ENCODE data around the gene PLA2G4A. TPM values are rescaled to one million over a fixed set of nuclear protein-coding genes. Genes with fewer than 3 reads are reported as not detected.

PLA2G4A gene
- total and polyA plus RNA-seq, 7 donors = 0.24 to 0.71 (median 0.44) TPM

DNA sequence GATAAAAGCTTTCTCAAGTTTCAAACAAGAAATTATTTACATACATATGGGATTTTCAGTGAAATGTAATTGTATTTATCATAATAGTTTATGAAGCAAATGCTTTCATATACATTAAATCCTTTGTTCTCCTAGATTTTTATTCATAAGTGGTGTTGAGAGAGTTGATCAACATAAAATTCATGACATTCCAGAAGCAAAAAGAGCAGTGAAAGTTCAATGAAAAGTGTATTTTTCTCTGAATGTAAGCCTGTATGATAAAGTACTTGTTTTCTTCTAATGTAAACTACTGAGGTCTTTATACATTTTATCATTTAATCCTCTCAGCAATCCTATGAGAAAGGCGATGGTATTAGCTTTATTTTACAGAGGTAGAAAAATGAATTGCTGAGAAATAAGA, 146.5 kb downstream of the PLA2G4A start:
- DNase-seq (no peak), ATAC-seq (no peak)
- H3K9me3 ChIP-seq = no peaks in the 10 kb centered on the region
- 78 to 81% (median 80%) methylated on average over 1 of the region's 1 CpG for WGBS, 3 donors
- no peaks in the 10 kb centered on the region for H3K4me1 ChIP-seq
- no peak for TF ChIP-seq CTCF (IDR thresholded peaks at IDR 0.05)
- H3K36me3 ChIP-seq (ENCODE audit: insufficient read depth in 1 of 2, low read depth in 1 of 2) = no peaks in the 10 kb centered on the region
- no peaks in the 10 kb centered on the region for H3K27me3 ChIP-seq (ENCODE audit: insufficient read depth in 3 of 3, low read length in 2 of 3)
- no peak overlapping the region for H3K4me3 ChIP-seq
- no peak overlapping the region for H3K27ac ChIP-seq
- intact Hi-C loops (cut with DNase I) = no loop called here

DNA sequence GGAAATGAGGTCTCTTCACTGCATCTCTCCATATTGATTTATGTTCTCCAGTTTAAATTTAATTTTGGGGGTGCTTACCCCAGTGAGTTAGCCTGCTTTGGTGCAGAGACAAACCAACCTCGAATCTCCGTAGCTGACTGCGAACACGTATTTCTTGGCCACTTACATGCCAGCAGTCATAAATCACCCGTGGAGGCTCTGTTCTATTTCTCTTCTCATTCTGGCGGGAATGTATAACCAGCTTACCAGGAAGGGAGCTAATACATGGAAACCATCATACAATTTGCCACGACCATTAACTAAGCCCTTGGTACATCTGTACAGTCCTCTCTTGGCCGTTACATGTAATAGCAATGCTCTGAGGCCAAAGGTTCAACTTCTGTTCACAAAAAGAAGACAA, 148.0 kb downstream of the PLA2G4A start:
- no peaks in the 10 kb centered on the region for H3K9me3 ChIP-seq
- ATAC-seq (no peak), DNase-seq (no peak)
- no peaks in the 10 kb centered on the region for H3K27me3 ChIP-seq (ENCODE audit: insufficient read depth in 3 of 3, low read length in 2 of 3)
- H3K27ac ChIP-seq = no peak overlapping the region
- H3K4me1 ChIP-seq = no peaks in the 10 kb centered on the region
- intact Hi-C loops (cut with DNase I) = no loop called here
- no peaks in the 10 kb centered on the region for H3K36me3 ChIP-seq (ENCODE audit: insufficient read depth in 1 of 2, low read depth in 1 of 2)
- H3K4me3 ChIP-seq = no peak overlapping the region
- TF ChIP-seq CTCF (IDR thresholded peaks at IDR 0.05) = no peak
- WGBS, 3 donors = 47 to 58% (median 56%) methylated on average over 8 of the region's 8 CpGs

GRCh38 chr1:186977266-186977957, 148.7 kb downstream of the PLA2G4A start:
- no peak for TF ChIP-seq CTCF (IDR thresholded peaks at IDR 0.05)
- Histone ChIP-seq H3K27me3 (ENCODE audit: insufficient read depth in 3 of 3, low read length in 2 of 3) (no peaks in the 10 kb centered on the region), H3K4me3 (no peak overlapping the region), H3K27ac (no peak overlapping the region), H3K9me3 (no peaks in the 10 kb centered on the region), H3K4me1 (no peaks in the 10 kb centered on the region), H3K36me3 (ENCODE audit: insufficient read depth in 1 of 2, low read depth in 1 of 2) (no peaks in the 10 kb centered on the region)
- ATAC-seq (no peak), DNase-seq (no peak)
- intact Hi-C loops (cut with DNase I) = no loop called here
- 68 to 74% (median 71%) methylated on average over 3 of the region's 3 CpGs for WGBS, 3 donors

DNA sequence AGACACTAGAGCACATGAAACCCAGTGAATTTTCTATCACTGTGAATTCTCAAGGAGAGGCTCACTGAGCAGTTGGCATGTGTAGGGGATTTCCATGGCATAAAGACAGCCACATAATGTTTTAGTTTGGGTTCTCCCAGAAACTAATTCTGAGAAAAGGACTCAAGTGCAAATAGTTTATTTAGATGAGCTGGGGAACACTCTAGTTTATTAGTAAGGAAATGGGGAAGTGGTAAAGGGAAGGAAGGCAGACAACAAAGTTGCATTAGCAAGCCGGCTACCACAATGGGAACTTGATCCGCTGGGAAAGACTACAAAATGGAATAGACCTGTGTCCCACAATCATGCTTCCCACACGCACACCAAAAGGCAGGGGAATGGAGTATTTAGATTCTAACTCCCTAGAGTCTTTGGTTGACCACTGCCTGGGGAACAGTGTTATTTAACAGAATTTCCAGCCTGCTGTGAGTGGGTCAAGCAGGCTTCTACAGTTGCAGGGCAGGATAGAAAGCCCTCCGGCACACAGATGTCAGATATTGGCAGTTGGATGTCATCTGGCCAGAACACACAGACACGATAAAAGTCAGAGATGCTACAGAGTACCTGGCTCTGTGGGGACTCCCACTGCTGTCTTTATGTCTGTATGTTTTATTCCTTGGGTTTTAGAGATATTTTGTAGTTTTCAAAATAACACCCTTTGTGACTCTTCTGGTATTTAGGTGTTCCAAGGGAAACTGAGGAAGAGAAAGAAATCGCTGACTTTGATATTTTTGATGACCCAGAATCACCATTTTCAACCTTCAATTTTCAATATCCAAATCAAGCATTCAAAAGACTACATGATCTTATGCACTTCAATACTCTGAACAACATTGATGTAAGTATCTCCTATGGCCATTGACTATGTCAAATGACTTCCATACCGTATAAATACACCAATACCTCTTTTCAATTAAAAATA, 150.1 kb downstream of the PLA2G4A start:
- no peaks in the 10 kb centered on the region for H3K36me3 ChIP-seq (ENCODE audit: insufficient read depth in 1 of 2, low read depth in 1 of 2)
- WGBS, 3 donors = 69 to 82% (median 72%) methylated on average over 7 of the region's 7 CpGs
- H3K27me3 ChIP-seq (ENCODE audit: insufficient read depth in 3 of 3, low read length in 2 of 3) = no peaks in the 10 kb centered on the region
- intact Hi-C loops (cut with DNase I) = no loop called here
- ATAC-seq = no peak
- H3K27ac ChIP-seq = no peak overlapping the region
- H3K9me3 ChIP-seq = no peaks in the 10 kb centered on the region
- H3K4me3 ChIP-seq = no peak overlapping the region
- H3K4me1 ChIP-seq = no peaks in the 10 kb centered on the region
- no peak for DNase-seq
- no peak for TF ChIP-seq CTCF (IDR thresholded peaks at IDR 0.05)
